Body of pancreas (tissue), 4 donors: ENCODE results near the gene ZNF334. TPM values are rescaled to one million over a fixed set of nuclear protein-coding genes. Genes with fewer than 3 reads are reported as not detected.

Source experiments
- ATAC-seq: fragments of 150-250 bp; one replicate; pipeline ENCODE4 v1.9.1; 2016
- DNase-seq, 4 donors: peaks; one replicate each; pipeline ENCODE4 v3.0.0-alpha.2; 2019
- H3K27ac ChIP-seq, 4 donors: fragments of 200-600 bp; sonication (generic); 1 replicate in 3 of 4; 2 replicates in 1 of 4; pipeline versions ENCODE4 v1.5.1 to v1.6.1; 2016 to 2019; ENCODE audit warnings: mild to moderate bottlenecking in 1 of 4, mixed read lengths in 1 of 4, moderate library complexity in 1 of 4
- H3K27me3 ChIP-seq, 2 donors: fragments of 200-600 bp; sonication (generic); one replicate each; pipeline ENCODE4 v1.6.0; 2016; ENCODE audit warnings: mild to moderate bottlenecking in 1 of 2
- H3K36me3 ChIP-seq, 2 donors: fragments of 200-600 bp; sonication (generic); replicated peaks in 1 of 2; 2 replicates each; pipeline ENCODE4 v1.5.1; 2016; ENCODE audit warnings: low read depth in 2 of 2; ENCODE audit not compliant: insufficient read depth in 1 of 2
- H3K4me1 ChIP-seq: fragments of 200-600 bp; sonication (generic); one replicate; pipeline ENCODE4 v1.6.0; 2016
- H3K4me3 ChIP-seq, 2 donors: fragments of 200-600 bp; sonication (generic); 1 replicate in 1 of 2; 2 replicates in 1 of 2; pipeline ENCODE4 v1.5.1; 2016 to 2019
- H3K9me3 ChIP-seq, 3 donors: fragments of 200-600 bp; sonication (generic); 1 replicate in 2 of 3; 2 replicates in 1 of 3; pipeline ENCODE4 v1.5.1; 2016
- CTCF ChIP-seq, 7 experiments: fragments of 450-650 bp in 4 of 7; fragments of 200-600 bp in 3 of 7; sonication (generic) in 3 of 7; IDR thresholded peaks; one replicate each; pipeline ENCODE4 v1.5.1; 2016 to 2019; ENCODE audit warnings: antibody characterized with exemption in 7 of 7
- POLR2A ChIP-seq, 3 donors: fragments of 450-650 bp; IDR thresholded peaks; one replicate each; pipeline ENCODE4 v1.6.1; 2016; ENCODE audit warnings: antibody characterized with exemption in 3 of 3, mild to moderate bottlenecking in 2 of 3
- WGBS, 2 donors: methylation state at CpG; one replicate each; pipeline ENCODE4 v1.1.5; 2017; 5-methylcytosine and 5-hydroxymethylcytosine counted together
- intact Hi-C: fragments of 100-400 bp; cut with DNase I; formaldehyde crosslinking; loops from one replicate; pipeline ENCODE4 v1.15.1; 2023
- total RNA-seq, 2 donors: library from RNA; depleted of rRNA; stranded (reverse); fragments of >200 nt; gene quantifications; one replicate each; pipeline ENCODE4 v1.1.0, GENCODE V29; 2016

ZNF334 gene
- total RNA-seq, 2 donors from 2014 or later, result 11.2 to 13.8 TPM

DNA sequence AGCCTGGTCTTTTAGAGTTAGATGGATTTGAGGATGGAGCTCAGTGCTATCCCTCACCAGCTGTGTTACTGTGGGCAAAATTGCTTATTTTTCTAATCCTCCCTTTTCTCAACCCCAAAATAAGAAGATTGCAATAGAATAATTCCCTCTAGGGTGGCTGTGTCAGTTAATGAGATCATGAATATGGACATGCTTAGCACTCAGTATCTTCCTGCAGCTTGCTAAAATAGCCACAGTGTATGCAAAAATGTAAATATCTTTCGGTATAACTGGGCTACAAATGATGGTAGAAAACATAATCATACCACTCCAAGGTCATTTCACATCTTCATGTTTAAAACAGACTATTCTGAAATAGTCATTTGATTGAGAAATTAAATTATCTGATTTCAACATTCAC lies 35.7 kb downstream of the ZNF334 start:
- DNase-seq, result no peak
- no peak for ATAC-seq
- Histone ChIP-seq H3K4me1 (no peaks in the 10 kb centered on the region), H3K27ac (no peak overlapping the region), H3K9me3 (no peaks in the 10 kb centered on the region), H3K27me3 (no peaks in the 10 kb centered on the region), H3K36me3 (no peaks in the 10 kb centered on the region), H3K4me3 (no peak overlapping the region)
- 70 to 77% methylated on average over 1 of the region's 1 CpG for WGBS, 2 donors
- intact Hi-C loops, result no loop called here
- TF ChIP-seq CTCF (IDR thresholded peaks at IDR 0.05), result no peak
- TF ChIP-seq POLR2A (IDR thresholded peaks at IDR 0.05), result no peak

- no peak overlapping the region for H3K27ac ChIP-seq
- DNase-seq (no peak), ATAC-seq (no peak)
- H3K4me1 ChIP-seq, result no peaks in the 10 kb centered on the region
- H3K36me3 ChIP-seq, result no peaks in the 10 kb centered on the region
- TF ChIP-seq CTCF (IDR thresholded peaks at IDR 0.05) (no peak), POLR2A (IDR thresholded peaks at IDR 0.05) (no peak)
- H3K9me3 ChIP-seq, result no peaks in the 10 kb centered on the region
- WGBS, 2 donors, result 86 to 92% methylated on average over 2 of the region's 2 CpGs
- no peaks in the 10 kb centered on the region for H3K27me3 ChIP-seq
- no peak overlapping the region for H3K4me3 ChIP-seq
- intact Hi-C loops, result no loop called here
Observed at GRCh38 chr20:46477225-46477624, 36.1 kb downstream of the ZNF334 start.

DNA sequence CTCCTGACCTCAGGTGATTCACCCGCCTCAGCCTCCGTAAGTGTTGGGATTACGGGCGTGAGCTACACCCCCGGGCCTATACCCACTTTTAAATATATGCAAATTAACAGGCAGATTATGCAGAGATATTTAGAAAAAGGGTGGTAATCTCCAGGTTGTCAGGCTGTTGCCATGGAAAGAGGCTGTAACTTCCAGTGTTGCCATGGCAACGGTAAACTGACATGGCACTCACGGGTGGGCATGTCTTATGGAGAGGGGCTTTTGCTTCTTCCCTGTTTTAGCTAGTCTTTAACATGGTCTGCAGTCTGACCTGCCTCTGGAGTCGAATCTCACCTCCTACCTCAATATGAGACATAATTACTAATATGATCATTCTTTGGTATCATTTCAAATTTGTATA lies 44.9 kb downstream of the ZNF334 start:
- ATAC-seq (no peak), DNase-seq (no peak)
- WGBS, 2 donors, result 78 to 89% methylated on average over 8 of the region's 8 CpGs
- Histone ChIP-seq H3K9me3 (no peaks in the 10 kb centered on the region), H3K36me3 (no peaks in the 10 kb centered on the region), H3K4me3 (no peak overlapping the region), H3K27me3 (no peaks in the 10 kb centered on the region), H3K4me1 (no peaks in the 10 kb centered on the region), H3K27ac (no peak overlapping the region)
- TF ChIP-seq CTCF (IDR thresholded peaks at IDR 0.05) (no peak), POLR2A (IDR thresholded peaks at IDR 0.05) (no peak)
- intact Hi-C loops, result no loop called here

DNA sequence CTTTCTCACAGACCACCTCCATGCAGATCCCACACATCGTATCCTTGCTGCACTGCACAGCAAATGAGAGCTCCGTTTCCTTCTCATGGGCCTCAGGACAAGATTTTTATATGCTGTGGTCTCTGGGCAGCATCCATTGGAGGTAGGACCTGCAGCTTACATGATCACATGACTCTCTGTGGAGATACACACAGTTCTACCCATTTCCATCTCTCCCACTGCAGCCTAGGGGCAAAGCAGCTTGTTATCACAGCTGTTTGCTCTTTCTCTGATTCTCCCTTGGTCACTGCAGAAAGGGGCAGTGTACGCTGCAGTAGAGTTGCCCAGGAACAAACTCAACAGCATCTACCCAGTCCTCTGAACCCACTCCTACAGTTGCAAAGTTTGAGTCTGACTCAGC lies 48.9 kb downstream of the ZNF334 start:
- 79 to 86% methylated on average over 3 of the region's 3 CpGs for WGBS, 2 donors
- no peaks in the 10 kb centered on the region for H3K9me3 ChIP-seq
- no peak overlapping the region for H3K27ac ChIP-seq
- DNase-seq (no peak), ATAC-seq (no peak)
- no peaks in the 10 kb centered on the region for H3K4me1 ChIP-seq
- H3K4me3 ChIP-seq, result no peak overlapping the region
- no peaks in the 10 kb centered on the region for H3K27me3 ChIP-seq
- intact Hi-C loops, result no loop called here
- TF ChIP-seq POLR2A (IDR thresholded peaks at IDR 0.05) (no peak), CTCF (IDR thresholded peaks at IDR 0.05) (no peak)
- H3K36me3 ChIP-seq, result no peaks in the 10 kb centered on the region

DNA sequence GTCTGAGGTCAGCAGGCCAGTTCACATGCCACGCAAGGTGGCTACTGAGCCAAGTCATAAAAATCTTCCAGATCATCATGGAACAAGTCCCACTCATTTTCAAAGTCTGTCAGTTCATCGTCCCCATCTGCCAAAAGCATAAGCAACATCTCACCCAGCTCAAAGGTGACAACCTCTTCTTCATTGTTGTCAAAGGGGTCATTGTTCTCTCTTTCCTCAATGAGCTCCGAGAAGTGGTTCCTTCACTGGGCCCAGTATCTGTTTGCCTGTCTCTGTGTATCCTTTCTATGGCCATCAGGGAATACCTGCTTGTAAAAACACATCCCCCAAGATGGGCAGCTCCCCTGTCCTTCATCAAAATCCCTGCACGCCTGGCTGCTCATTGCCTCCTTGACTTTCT lies 49.5 kb downstream of the ZNF334 start:
- no peak for DNase-seq
- TF ChIP-seq CTCF (IDR thresholded peaks at IDR 0.05) (no peak), POLR2A (IDR thresholded peaks at IDR 0.05) (no peak)
- H3K36me3 ChIP-seq, result no peaks in the 10 kb centered on the region
- H3K27me3 ChIP-seq, result no peaks in the 10 kb centered on the region
- WGBS, 2 donors, result 66 to 79% methylated on average over 4 of the region's 4 CpGs
- intact Hi-C loops, result no loop called here
- H3K4me1 ChIP-seq, result peaks cover 3% of the 10 kb centered on the region
- no peak overlapping the region for H3K27ac ChIP-seq
- ATAC-seq, result no peak
- no peaks in the 10 kb centered on the region for H3K9me3 ChIP-seq
- H3K4me3 ChIP-seq, result no peak overlapping the region
